IMR-90 (cell line): Measurements from ENCODE around the gene CRACR2B. TPM values are rescaled to one million over a fixed set of nuclear protein-coding genes. Genes with fewer than 3 reads are reported as not detected.
A peak's percentile ranks its signal among the peaks of the same experiment; 100 is the strongest.

Experiments used
- ATAC-seq: fragments of 200-7000 bp; cut with Tn5 transposase; 2 replicates; pipeline ENCODE4 v1.9.1; 2020; ENCODE audit warnings: low read depth, mild to moderate bottlenecking, moderate library complexity
- BruUV-seq: library from RNA; stranded (reverse); fragments of 400-500 nt; replicated peaks from 2 replicates; lab custom pipeline; 2021; lab: Mats Ljungman, UMichigan
- CTCF ChIA-PET: fragments of 300-600 bp; formaldehyde crosslinking; extraction: SDS; loops from one replicate; lab custom pipeline; 2021; ENCODE audit warnings: antibody characterized with exemption; lab: Yijun Ruan, JAX
- POLR2A ChIA-PET: fragments of 300-600 bp; sonication (Branson Sonifier 250); formaldehyde crosslinking; loops from one replicate; lab custom pipeline; 2022; ENCODE audit warnings: antibody characterized with exemption; ENCODE audit not compliant: unreplicated experiment; lab: Charles Lee
- DNase-seq: peaks from one replicate; pipeline ENCODE4 v3.0.0; 2013
- H2AFZ ChIP-seq: replicated peaks from 2 replicates; pipeline ENCODE3; 2013; ENCODE audit warnings: low read length, mild to moderate bottlenecking; ENCODE audit not compliant: poor library complexity
- H2AK5ac ChIP-seq: 2 replicates; pipeline ENCODE4 v1.6.1; 2013; ENCODE audit warnings: low read depth, low read length, inconsistent platforms
- H2AK9ac ChIP-seq: replicated peaks from 2 replicates; pipeline ENCODE3; 2013; ENCODE audit warnings: mild to moderate bottlenecking, low read depth, low read length, moderate library complexity; ENCODE audit not compliant: poor library complexity
- H2BK120ac ChIP-seq: 2 replicates; pipeline ENCODE4 v1.6.1; 2013; ENCODE audit warnings: low read depth, low read length, inconsistent platforms
- H2BK15ac ChIP-seq: 3 replicates; pipeline ENCODE4 v1.6.1; 2013; ENCODE audit warnings: low read depth, low read length, inconsistent platforms
- H2BK20ac ChIP-seq: 2 replicates; pipeline ENCODE4 v1.6.1; 2013; ENCODE audit warnings: low read depth, mild to moderate bottlenecking, inconsistent platforms, low read length, moderate library complexity
- H2BK5ac ChIP-seq: 2 replicates; pipeline ENCODE4 v1.6.1; 2013; ENCODE audit warnings: mild to moderate bottlenecking, low read depth, low read length, inconsistent platforms; ENCODE audit not compliant: poor library complexity, severe bottlenecking
- H3K14ac ChIP-seq: replicated peaks from 2 replicates; pipeline ENCODE4 v1.6.1; 2013; ENCODE audit warnings: low read depth, low read length, inconsistent platforms
- H3K18ac ChIP-seq: 2 replicates; pipeline ENCODE4 v1.6.1; 2013; ENCODE audit warnings: low read depth, low read length, control low read depth
- H3K23ac ChIP-seq: 2 replicates; pipeline ENCODE4 v1.6.1; 2013; ENCODE audit warnings: low read depth, low read length, inconsistent platforms
- H3K27ac ChIP-seq: 2 replicates; pipeline ENCODE4 v1.5.1; 2013; ENCODE audit warnings: mild to moderate bottlenecking, control low read depth, low read length; ENCODE audit not compliant: insufficient read depth
- H3K27me3 ChIP-seq: 2 replicates; pipeline ENCODE4 v1.6.1; 2013; ENCODE audit warnings: low read length; ENCODE audit not compliant: control insufficient read depth, insufficient read depth
- H3K36me3 ChIP-seq: 2 replicates; pipeline ENCODE4 v1.6.1; 2013; ENCODE audit warnings: low read length, mixed read lengths; ENCODE audit not compliant: control insufficient read depth, insufficient read depth
- H3K4ac ChIP-seq: 2 replicates; pipeline ENCODE4 v1.6.1; 2013; ENCODE audit warnings: low read depth, low read length, inconsistent platforms
- H3K4me1 ChIP-seq: 2 replicates; pipeline ENCODE4 v1.6.1; 2013; ENCODE audit warnings: low read length, mixed read lengths; ENCODE audit not compliant: control insufficient read depth, insufficient read depth
- H3K4me2 ChIP-seq: 2 replicates; pipeline ENCODE4 v1.6.1; 2013; ENCODE audit warnings: low read depth, mild to moderate bottlenecking, control low read depth, low read length, moderate library complexity
- H3K4me3 ChIP-seq: 2 replicates; pipeline ENCODE4 v1.5.1; 2013; ENCODE audit warnings: low read depth, mild to moderate bottlenecking, control low read depth, low read length, moderate library complexity; ENCODE audit not compliant: insufficient read depth
- H3K56ac ChIP-seq: 2 replicates; pipeline ENCODE4 v1.6.1; 2013; ENCODE audit warnings: low read length, inconsistent platforms; ENCODE audit not compliant: insufficient read depth; ENCODE audit errors: extremely low read depth
- H3K79me1 ChIP-seq, 2 experiments: 2 replicates each; pipeline ENCODE4 v1.6.1; 2013; ENCODE audit warnings: low read length in 2 of 2, inconsistent platforms in 1 of 2, low read depth in 1 of 2
- H3K9ac ChIP-seq: 2 replicates; pipeline ENCODE4 v1.6.1; 2013; ENCODE audit warnings: low read depth, low read length, control low read depth
- H3K9me1 ChIP-seq: 2 replicates; pipeline ENCODE4 v1.6.1; 2013; ENCODE audit warnings: low read length, inconsistent platforms; ENCODE audit not compliant: insufficient read depth
- H3K9me3 ChIP-seq: 2 replicates; pipeline ENCODE4 v1.6.1; 2013; ENCODE audit warnings: low read length; ENCODE audit not compliant: control insufficient read depth, insufficient read depth
- H4K20me1 ChIP-seq: 2 replicates; pipeline ENCODE4 v1.6.1; 2013; ENCODE audit warnings: low read length, inconsistent platforms; ENCODE audit not compliant: insufficient read depth
- H4K5ac ChIP-seq: 2 replicates; pipeline ENCODE4 v1.6.1; 2013; ENCODE audit warnings: mild to moderate bottlenecking, low read depth, low read length, control low read depth
- H4K8ac ChIP-seq, 2 experiments: 2 replicates each; pipeline ENCODE4 v1.6.1; 2013; ENCODE audit warnings: low read depth in 2 of 2, low read length in 2 of 2, control low read depth in 1 of 2, inconsistent platforms in 1 of 2
- H4K91ac ChIP-seq: 2 replicates; pipeline ENCODE4 v1.6.1; 2013; ENCODE audit warnings: low read depth, low read length, inconsistent platforms; ENCODE audit not compliant: insufficient read depth
- CTCF ChIP-seq: conservative IDR thresholded peaks from 2 replicates; pipeline ENCODE4 v1.5.1; 2012; ENCODE audit warnings: mild to moderate bottlenecking, low read depth, low read length, improper control_type of control experiment
- RAD21 ChIP-seq: IDR thresholded peaks from 2 replicates; pipeline ENCODE4 v1.6.1; 2012; ENCODE audit warnings: low read length, improper control_type of control experiment
- RFX5 ChIP-seq: IDR thresholded peaks from 2 replicates; pipeline ENCODE4 v1.8.0; 2012; ENCODE audit warnings: low read depth, mild to moderate bottlenecking, low read length, moderate library complexity
- WGBS, 2 experiments: methylation state at CpG; one replicate each; pipeline versions ENCODE4 v1.1.5 to v1.1.7; 2013; ENCODE audit warnings: missing lambda C conversion rate in 2 of 2; ENCODE audit not compliant: insufficient read length in 1 of 2; ENCODE audit errors: extremely low coverage in 2 of 2; 5-methylcytosine and 5-hydroxymethylcytosine counted together
- dilution Hi-C: fragments of 300-500 bp; cut with HindIII; formaldehyde crosslinking; loops from one replicate; pipeline ENCODE4 v1.14.3; 2018; ENCODE audit warnings: low sequenced_read_pairs; ENCODE audit not compliant: unreplicated experiment
- in situ Hi-C: fragments of 300-500 bp; cut with MboI; formaldehyde crosslinking; loops from 3 replicates; pipeline ENCODE4 v1.14.3; 2019; ENCODE audit warnings: low sequenced_read_pairs, inconsistent platforms, mixed read lengths
- intact Hi-C: fragments of 100-400 bp; cut with micrococcal nuclease; formaldehyde crosslinking; loops from 2 replicates; pipeline ENCODE4 v1.10.0; 2022
- polyA plus RNA-seq, 3 experiments: library from polyadenylated mRNA; depleted of rRNA; stranded (reverse); fragments of >200 nt; gene quantifications; 2 replicates each; pipeline ENCODE4 v1.2.3, GENCODE V29; 2012; ENCODE audit warnings: low replicate concordance in 1 of 3
- total RNA-seq: library from RNA; depleted of rRNA; stranded (reverse); fragments of >200 nt; gene quantifications from 2 replicates; pipeline ENCODE4 v1.2.3, GENCODE V29; 2012
- TF ChIP-seq, protein P1 (sequence below): fragments of 150-350 bp; IDR thresholded peaks from 2 replicates; pipeline ENCODE4 v1.6.1; 2017; ENCODE audit warnings: mild to moderate bottlenecking, antibody characterized with exemption, low read length, low read depth

CRACR2B gene
- total and polyA plus RNA-seq, 2 of the 4 experiments (the other 2 are of a cell fraction) = 0.54 to 2.5 TPM

- peaks cover 3% of the 10 kb centered on the region; the same call in 1 of the 2 replicates for H3K9me1 ChIP-seq
- H3K27me3 ChIP-seq = no peaks in the 10 kb centered on the region
- ChIA-PET POLR2A (no interaction called here), CTCF (no interaction called here)
- DNase-seq = no peak
- no peak overlapping the region for H3K23ac ChIP-seq
- no peak for ATAC-seq
- no peak overlapping the region for H2BK120ac ChIP-seq
- no peak overlapping the region for H4K8ac ChIP-seq
- H4K20me1 ChIP-seq = peaks cover 60% of the 10 kb centered on the region
- H3K14ac ChIP-seq = no peak overlapping the region
- no peaks in the 10 kb centered on the region for H3K9me3 ChIP-seq
- no peak overlapping the region for H3K4me2 ChIP-seq
- H3K4ac ChIP-seq = no peak overlapping the region
- BruUV-seq = no TSS peak
- in situ Hi-C loops = no loop called here
- H3K36me3 ChIP-seq = peaks cover 35% of the 10 kb centered on the region; the same call in 1 of the 2 replicates
- no peak overlapping the region for H2BK15ac ChIP-seq
- peak overlapping the region; percentile 70 for H2AFZ ChIP-seq
- H3K4me1 ChIP-seq = peaks cover 12% of the 10 kb centered on the region
- no peak overlapping the region for H4K91ac ChIP-seq
- H3K56ac ChIP-seq = no peak overlapping the region
- TF ChIP-seq CTCF (no peak), RFX5 (no peak), RAD21 (no peak)
- TF ChIP-seq, protein P1, sequence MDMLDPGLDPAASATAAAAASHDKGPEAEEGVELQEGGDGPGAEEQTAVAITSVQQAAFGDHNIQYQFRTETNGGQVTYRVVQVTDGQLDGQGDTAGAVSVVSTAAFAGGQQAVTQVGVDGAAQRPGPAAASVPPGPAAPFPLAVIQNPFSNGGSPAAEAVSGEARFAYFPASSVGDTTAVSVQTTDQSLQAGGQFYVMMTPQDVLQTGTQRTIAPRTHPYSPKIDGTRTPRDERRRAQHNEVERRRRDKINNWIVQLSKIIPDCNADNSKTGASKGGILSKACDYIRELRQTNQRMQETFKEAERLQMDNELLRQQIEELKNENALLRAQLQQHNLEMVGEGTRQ = no peak
- H3K9ac ChIP-seq = no peak overlapping the region
- H2AK5ac ChIP-seq = no peak overlapping the region
- no peak overlapping the region for H2BK5ac ChIP-seq
- no peak overlapping the region for H2BK20ac ChIP-seq
- no peak overlapping the region for H3K27ac ChIP-seq
- no peak overlapping the region for H4K5ac ChIP-seq
- H3K4me3 ChIP-seq = no peak overlapping the region
- dilution Hi-C loops = no loop called here
- WGBS, 2 experiments = 80% methylated on average over 6 of the region's 12 CpGs; no CpG with 5 or more reads in 1 of the 2 experiments
- H2AK9ac ChIP-seq = peak overlapping the region; percentile 42
- H3K79me1 ChIP-seq = peaks cover 23 to 63% of the 10 kb centered on the region in 2 experiments; a peak in 3 of 4 replicates
- intact Hi-C loops = no loop called here
- H3K18ac ChIP-seq = no peak overlapping the region
These were observed 34.9 kb downstream of the CRACR2B start for GRCh38 chr11:862696-863022.
